Measurements from ENCODE around the gene IP6K3.

DNA sequence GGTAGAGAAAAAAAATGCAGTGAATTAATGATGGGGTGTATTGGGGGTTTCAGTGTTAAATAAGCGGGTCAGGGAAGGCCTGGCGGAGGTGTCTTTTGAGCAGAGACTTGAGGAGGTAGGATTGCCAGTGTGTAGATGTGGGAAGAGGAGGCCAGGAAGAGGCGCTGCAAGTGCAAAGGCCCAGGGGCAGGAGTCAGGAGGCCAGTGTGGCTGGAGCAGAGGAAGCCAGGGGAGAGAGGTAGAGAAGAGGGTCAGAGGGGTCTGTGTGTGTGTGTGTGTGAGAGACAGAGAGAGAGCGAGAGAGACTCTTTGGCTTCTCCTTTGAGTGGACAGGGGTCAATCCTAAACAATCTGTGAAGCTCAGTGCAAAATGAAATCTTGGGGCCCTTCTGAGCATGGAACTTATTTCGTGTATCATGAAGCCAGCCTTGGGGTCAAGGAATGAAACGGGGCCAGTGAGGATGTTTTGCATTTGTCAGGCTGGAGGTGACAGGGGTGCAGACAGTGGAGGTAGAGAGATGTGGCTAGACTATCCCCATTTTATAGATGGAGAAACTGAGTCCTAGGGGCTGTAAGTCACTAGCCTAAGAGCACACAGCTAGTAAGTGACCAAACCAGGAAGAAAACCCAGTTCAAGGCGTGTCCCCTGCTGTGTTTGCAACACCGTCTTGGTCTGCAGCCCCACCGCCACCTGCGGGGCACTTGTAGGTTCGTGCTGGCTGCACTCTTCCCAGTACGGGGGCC lies 9.7 kb upstream of the IP6K3 start:
- TF ChIP-seq CTCF (IDR thresholded peaks at IDR 0.05): no peak
- TF ChIP-seq POLR2A (IDR thresholded peaks at IDR 0.05): no peak

All from testis (tissue), 2 donors.